ENCODE results near the gene FRMPD2. TPM values are rescaled to one million over a fixed set of nuclear protein-coding genes. Genes with fewer than 3 reads are reported as not detected.

The FRMPD2 gene
- total RNA-seq, 2 experiments from 2014 or later, result not detected

DNA sequence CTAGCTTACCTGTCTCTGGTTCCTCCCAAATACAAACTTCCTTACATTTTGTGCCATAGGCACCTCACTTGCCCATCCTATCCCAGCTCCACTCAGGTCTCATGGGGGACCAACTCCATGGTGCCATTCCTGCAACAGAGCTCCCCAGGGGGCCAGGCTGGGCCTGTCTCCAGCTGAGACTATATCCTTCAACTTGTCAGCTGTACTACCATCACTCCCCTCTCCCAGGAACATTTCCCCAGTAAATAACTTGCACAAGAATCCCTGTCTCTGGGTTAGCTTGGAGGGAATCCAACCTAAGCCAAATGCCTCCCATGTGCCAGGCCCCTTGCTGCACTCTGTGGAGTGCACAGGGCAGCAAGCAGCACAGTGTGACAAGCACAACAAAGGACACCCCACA lies 33.2 kb downstream of the FRMPD2 start:
- CTCF ChIA-PET, result no interaction called here

GRCh38 chr10:48240196-48240595 lies 34.3 kb downstream of the FRMPD2 start:
- CTCF ChIA-PET, result no interaction called here

More for the DNA sequence above, 33.2 kb downstream of the FRMPD2 start:
- peak; percentile 31 for DNase-seq
- no peak overlapping the region for H3K27ac Mint-ChIP-seq
- peaks cover 10% of the 10 kb centered on the region for H3K27me3 Mint-ChIP-seq
- no peaks in the 10 kb centered on the region for H3K4me1 Mint-ChIP-seq
- H3K9me3 Mint-ChIP-seq (ENCODE audit: low read depth), result no peaks in the 10 kb centered on the region
- H3K36me3 Mint-ChIP-seq, result no peaks in the 10 kb centered on the region
- H3K4me3 Mint-ChIP-seq, result no peak overlapping the region
- no peak for ATAC-seq

DNA sequence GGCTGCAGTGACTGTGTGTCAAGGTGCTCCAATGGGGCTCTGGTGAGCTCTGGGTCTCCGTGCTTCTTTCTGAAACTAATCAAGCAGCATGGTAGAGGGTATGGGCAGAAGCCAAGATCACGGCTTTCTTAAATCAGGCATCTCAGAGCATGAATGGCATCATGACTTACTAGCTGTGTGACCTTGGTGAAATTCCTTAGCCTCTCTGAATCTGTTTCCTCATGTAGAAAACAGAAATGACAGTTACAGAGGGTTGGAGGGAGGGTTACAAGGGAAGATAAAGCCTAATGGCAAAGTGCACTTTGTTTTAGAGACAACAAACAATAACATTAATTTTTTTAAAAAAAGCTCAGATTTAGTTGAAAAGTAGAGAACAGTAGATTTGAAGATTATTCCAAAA lies 34.9 kb downstream of the FRMPD2 start:
- H3K36me3 Mint-ChIP-seq, result no peaks in the 10 kb centered on the region
- no peaks in the 10 kb centered on the region for H3K4me1 Mint-ChIP-seq
- H3K9me3 Mint-ChIP-seq (ENCODE audit: low read depth), result no peaks in the 10 kb centered on the region
- DNase-seq (peak; percentile 33), ATAC-seq (no peak)
- CTCF ChIA-PET, result no interaction called here
- peaks cover 7% of the 10 kb centered on the region for H3K27me3 Mint-ChIP-seq
- no peak overlapping the region for H3K27ac Mint-ChIP-seq
- no peak overlapping the region for H3K4me3 Mint-ChIP-seq

More at GRCh38 chr10:48240196-48240595, 34.3 kb downstream of the FRMPD2 start:
- Mint-ChIP-seq H3K27ac (no peak overlapping the region), H3K27me3 (peaks cover 7% of the 10 kb centered on the region), H3K9me3 (ENCODE audit: low read depth) (no peaks in the 10 kb centered on the region), H3K4me1 (no peaks in the 10 kb centered on the region), H3K4me3 (no peak overlapping the region), H3K36me3 (no peaks in the 10 kb centered on the region)
- DNase-seq (no peak), ATAC-seq (no peak)

DNA sequence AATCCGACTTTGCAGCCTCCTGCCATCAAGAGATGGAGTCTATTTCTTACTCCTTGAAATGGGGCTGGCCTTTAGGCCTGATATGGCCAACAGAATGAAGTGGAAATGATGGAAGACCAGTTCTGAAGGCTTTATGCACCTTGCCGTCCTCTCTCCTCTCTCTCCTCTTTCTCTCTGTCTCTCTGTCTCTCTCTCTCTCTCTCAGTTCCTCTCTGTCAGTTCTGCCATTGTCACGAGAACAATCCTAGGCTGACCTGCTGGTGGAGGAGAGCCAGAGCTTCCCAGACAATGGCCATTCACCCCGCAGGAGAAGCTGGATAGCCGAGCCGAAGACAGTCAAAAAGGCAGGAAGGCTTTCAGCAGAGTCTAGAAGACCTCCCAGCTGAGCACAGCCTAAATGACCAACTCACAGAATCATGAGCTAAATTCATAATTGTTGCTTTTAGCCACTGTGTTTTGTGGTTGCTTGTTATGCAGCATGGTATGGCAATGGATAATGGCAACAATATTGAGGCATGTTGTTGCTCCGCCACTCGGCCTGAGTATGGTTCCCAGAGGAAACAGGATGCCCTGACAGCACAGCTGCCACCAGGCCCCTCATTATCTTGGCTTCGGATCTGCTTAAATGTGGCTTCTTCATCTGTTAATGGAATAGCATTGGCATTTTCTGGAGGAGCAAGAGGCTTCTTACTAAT lies 35.5 kb downstream of the FRMPD2 start:
- Mint-ChIP-seq H3K4me3 (no peak overlapping the region), H3K27ac (no peak overlapping the region), H3K9me3 (ENCODE audit: low read depth) (no peaks in the 10 kb centered on the region), H3K27me3 (peaks cover 7% of the 10 kb centered on the region), H3K4me1 (no peaks in the 10 kb centered on the region), H3K36me3 (no peaks in the 10 kb centered on the region)
- peak; percentile 9 for DNase-seq
- CTCF ChIA-PET, result no interaction called here
- no peak for ATAC-seq

GRCh38 chr10:48237259-48238250 lies 36.9 kb downstream of the FRMPD2 start:
- CTCF ChIA-PET, result no interaction called here
- ATAC-seq (no peak), DNase-seq (peak; percentile 18)
- H3K36me3 Mint-ChIP-seq, result no peaks in the 10 kb centered on the region
- no peak overlapping the region for H3K27ac Mint-ChIP-seq
- no peaks in the 10 kb centered on the region for H3K9me3 Mint-ChIP-seq (ENCODE audit: low read depth)
- no peak overlapping the region for H3K4me3 Mint-ChIP-seq
- no peaks in the 10 kb centered on the region for H3K4me1 Mint-ChIP-seq
- peaks cover 3% of the 10 kb centered on the region for H3K27me3 Mint-ChIP-seq

- Mint-ChIP-seq H3K4me1 (peaks cover 2% of the 10 kb centered on the region), H3K27me3 (peaks cover 9% of the 10 kb centered on the region), H3K36me3 (no peaks in the 10 kb centered on the region), H3K9me3 (ENCODE audit: low read depth) (no peaks in the 10 kb centered on the region), H3K4me3 (no peak overlapping the region), H3K27ac (no peak overlapping the region)
- peak; percentile 15 for DNase-seq
- CTCF ChIA-PET, result no interaction called here
- no peak for ATAC-seq
Observed at GRCh38 chr10:48236199-48236621, 38.3 kb downstream of the FRMPD2 start.

DNA sequence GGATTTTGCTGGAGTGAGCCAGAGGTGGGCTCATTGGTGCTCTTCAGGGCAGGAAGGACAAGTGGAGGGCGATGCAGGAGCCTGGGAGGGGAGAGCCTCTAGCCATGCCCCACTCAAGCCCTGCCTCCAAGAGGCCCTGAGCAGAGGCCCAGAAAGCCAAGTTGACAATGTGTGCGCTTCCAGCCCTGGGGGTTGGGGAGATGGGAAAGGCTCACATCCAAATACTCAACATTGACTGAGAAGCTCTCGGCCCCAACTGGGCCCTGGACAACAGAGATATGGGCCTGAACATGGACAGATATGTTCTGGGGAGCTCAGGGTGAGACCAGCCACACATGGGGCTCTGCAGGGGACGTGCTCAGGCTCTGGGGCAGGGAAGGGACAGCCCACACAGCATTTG lies 39.0 kb downstream of the FRMPD2 start:
- H3K9me3 Mint-ChIP-seq (ENCODE audit: low read depth), result no peaks in the 10 kb centered on the region
- peaks cover 5% of the 10 kb centered on the region for H3K4me1 Mint-ChIP-seq
- H3K4me3 Mint-ChIP-seq, result no peak overlapping the region
- DNase-seq (no peak), ATAC-seq (no peak)
- CTCF ChIA-PET, result no interaction called here
- H3K36me3 Mint-ChIP-seq, result no peaks in the 10 kb centered on the region
- H3K27ac Mint-ChIP-seq, result no peak overlapping the region
- H3K27me3 Mint-ChIP-seq, result peaks cover 14% of the 10 kb centered on the region

GRCh38 chr10:48234787-48235186 lies 39.7 kb downstream of the FRMPD2 start:
- Mint-ChIP-seq H3K36me3 (no peaks in the 10 kb centered on the region), H3K9me3 (ENCODE audit: low read depth) (no peaks in the 10 kb centered on the region), H3K27ac (no peak overlapping the region), H3K4me1 (peaks cover 5% of the 10 kb centered on the region), H3K4me3 (no peak overlapping the region), H3K27me3 (peaks cover 16% of the 10 kb centered on the region)
- CTCF ChIA-PET, result no interaction called here
- DNase-seq (peak; percentile 9), ATAC-seq (no peak)

DNA sequence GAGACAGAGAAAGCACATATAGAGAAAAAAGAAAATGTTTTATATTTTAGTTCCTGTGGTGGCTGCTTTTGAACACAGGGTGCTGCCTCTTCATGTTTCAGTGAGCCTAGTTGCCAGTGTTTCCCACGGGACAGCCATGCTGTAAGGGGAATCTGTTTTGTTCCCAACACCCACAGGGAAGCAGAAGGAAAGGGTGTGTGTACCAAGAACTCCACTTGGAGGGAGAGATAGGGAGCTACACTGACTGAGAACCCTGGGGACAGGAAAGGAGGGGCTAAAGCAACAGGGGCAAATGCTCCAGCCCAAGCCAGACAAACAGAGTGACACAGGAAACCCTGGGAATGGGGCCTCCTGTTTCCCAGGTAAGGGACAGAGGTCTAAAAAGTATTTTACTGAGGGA lies 40.2 kb downstream of the FRMPD2 start:
- ATAC-seq (no peak), DNase-seq (peak; percentile 5)
- peaks cover 19% of the 10 kb centered on the region for H3K27me3 Mint-ChIP-seq
- H3K36me3 Mint-ChIP-seq, result no peaks in the 10 kb centered on the region
- no peak overlapping the region for H3K4me3 Mint-ChIP-seq
- CTCF ChIA-PET, result no interaction called here
- no peaks in the 10 kb centered on the region for H3K9me3 Mint-ChIP-seq (ENCODE audit: low read depth)
- no peak overlapping the region for H3K27ac Mint-ChIP-seq
- H3K4me1 Mint-ChIP-seq, result peaks cover 5% of the 10 kb centered on the region

GRCh38 chr10:48233559-48234005 lies 40.9 kb downstream of the FRMPD2 start:
- ATAC-seq, result no peak

DNA sequence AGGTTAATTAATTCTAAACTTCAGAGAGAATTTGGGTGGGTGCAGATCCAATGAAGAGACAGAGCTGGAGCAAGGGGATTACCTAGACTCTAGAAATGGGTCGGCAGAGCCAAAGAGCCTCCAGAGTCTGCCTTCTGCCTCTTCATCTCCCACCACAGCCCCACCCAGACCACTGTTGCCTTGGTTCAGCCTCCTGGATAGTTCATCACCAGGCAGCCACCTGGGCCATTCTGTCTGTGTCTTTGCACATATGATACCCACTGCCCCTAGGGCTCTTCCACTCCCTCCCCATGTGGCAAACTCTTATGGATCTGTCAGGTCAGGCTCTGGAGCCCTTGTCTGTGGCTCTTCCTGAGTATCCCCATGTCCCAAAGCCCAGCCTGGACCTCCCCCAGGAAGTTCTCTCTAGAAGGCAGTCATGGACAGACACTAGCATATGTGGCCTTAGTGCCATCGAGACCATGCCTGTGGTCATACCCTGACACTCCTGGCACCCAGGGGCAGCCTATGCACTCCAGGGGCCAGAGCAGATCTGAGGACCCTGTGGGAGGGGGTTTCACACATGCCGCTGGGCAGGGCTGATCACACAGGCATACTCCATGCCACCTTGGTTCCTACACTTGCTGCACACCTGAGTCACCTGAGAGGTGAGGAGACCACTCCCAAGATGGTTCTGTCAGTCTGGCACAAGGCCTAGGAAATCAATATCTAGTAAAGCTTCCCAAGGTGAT lies 41.6 kb downstream of the FRMPD2 start:
- Mint-ChIP-seq H3K27me3 (peaks cover 20% of the 10 kb centered on the region), H3K36me3 (no peaks in the 10 kb centered on the region), H3K9me3 (ENCODE audit: low read depth) (no peaks in the 10 kb centered on the region), H3K27ac (no peak overlapping the region), H3K4me1 (peaks cover 5% of the 10 kb centered on the region), H3K4me3 (no peak overlapping the region)
- DNase-seq (peak; percentile 31), ATAC-seq (no peak)
- CTCF ChIA-PET, result no interaction called here

More at GRCh38 chr10:48233559-48234005, 40.9 kb downstream of the FRMPD2 start:
- peaks cover 19% of the 10 kb centered on the region for H3K27me3 Mint-ChIP-seq
- peaks cover 5% of the 10 kb centered on the region for H3K4me1 Mint-ChIP-seq
- no peak overlapping the region for H3K4me3 Mint-ChIP-seq
- H3K27ac Mint-ChIP-seq, result no peak overlapping the region
- H3K9me3 Mint-ChIP-seq (ENCODE audit: low read depth), result no peaks in the 10 kb centered on the region
- DNase-seq, result peak; percentile 27
- CTCF ChIA-PET, result no interaction called here
- no peaks in the 10 kb centered on the region for H3K36me3 Mint-ChIP-seq

DNA sequence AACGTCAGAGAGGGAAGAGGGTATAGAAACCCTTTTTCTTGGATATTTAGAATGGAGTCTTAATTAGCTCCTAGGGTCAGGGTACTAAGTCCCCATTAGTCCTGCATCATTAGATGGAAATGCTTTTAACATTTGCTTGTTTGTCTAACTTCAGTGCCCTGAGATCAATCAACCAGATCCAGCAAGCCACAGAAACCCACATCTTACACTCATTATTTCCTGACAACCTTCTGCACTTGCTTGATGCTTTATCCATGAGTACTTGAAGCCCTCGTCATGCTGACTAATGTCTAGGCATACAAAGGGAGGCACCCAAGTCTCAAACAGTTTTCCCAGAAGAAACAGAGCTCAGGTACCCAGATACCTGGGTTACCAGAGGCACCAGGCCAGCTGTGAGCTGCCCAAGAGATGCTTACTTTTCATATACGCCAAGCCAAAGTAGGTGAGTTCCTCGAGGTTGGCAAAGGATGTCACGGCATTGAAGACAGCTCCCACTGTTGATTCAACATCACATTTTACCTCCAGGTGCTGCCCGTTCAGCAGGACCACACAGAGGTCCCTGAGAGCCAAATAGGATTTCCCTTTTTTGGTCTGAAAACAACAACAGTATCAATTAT lies 42.7 kb downstream of the FRMPD2 start:
- Mint-ChIP-seq H3K4me3 (no peak overlapping the region), H3K9me3 (ENCODE audit: low read depth) (no peaks in the 10 kb centered on the region), H3K4me1 (peaks cover 5% of the 10 kb centered on the region), H3K27me3 (peaks cover 31% of the 10 kb centered on the region), H3K27ac (no peak overlapping the region), H3K36me3 (no peaks in the 10 kb centered on the region)
- CTCF ChIA-PET, result no interaction called here
- DNase-seq (peak; percentile 37), ATAC-seq (no peak)

DNA sequence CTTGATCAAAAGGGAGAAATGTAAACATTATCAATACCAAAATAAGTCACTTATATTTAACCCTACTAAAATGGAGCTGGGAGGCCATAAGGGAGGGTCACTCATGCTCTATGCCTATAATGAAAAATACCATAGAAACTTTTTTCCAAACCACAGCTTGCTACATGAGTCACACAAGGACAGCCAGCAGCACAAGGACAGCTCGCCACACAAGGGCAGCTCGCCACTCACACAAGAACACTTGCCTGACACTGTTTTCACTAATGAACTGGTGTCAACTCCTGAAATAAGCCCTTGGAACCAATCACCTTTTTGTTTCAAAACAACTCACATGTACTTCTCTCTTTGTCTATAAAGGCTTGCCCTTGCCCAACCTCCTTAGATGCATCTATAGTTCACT lies 43.3 kb downstream of the FRMPD2 start:
- H3K27me3 Mint-ChIP-seq, result peaks cover 37% of the 10 kb centered on the region
- ATAC-seq (no peak), DNase-seq (peak; percentile 18)
- H3K9me3 Mint-ChIP-seq (ENCODE audit: low read depth), result no peaks in the 10 kb centered on the region
- CTCF ChIA-PET, result no interaction called here
- H3K27ac Mint-ChIP-seq, result no peak overlapping the region
- H3K4me1 Mint-ChIP-seq, result peaks cover 5% of the 10 kb centered on the region
- no peak overlapping the region for H3K4me3 Mint-ChIP-seq
- no peaks in the 10 kb centered on the region for H3K36me3 Mint-ChIP-seq

Measured in activated CD8-positive, alpha-beta memory T cell treated with anti-CD3 and anti-CD28 coated beads, Interleukin-2, amount 10 ng/mL, durations not matched to agents 7 days and 5 days (primary cell).